ENCODE results near the gene MDM4.

The MDM4 gene

DNA sequence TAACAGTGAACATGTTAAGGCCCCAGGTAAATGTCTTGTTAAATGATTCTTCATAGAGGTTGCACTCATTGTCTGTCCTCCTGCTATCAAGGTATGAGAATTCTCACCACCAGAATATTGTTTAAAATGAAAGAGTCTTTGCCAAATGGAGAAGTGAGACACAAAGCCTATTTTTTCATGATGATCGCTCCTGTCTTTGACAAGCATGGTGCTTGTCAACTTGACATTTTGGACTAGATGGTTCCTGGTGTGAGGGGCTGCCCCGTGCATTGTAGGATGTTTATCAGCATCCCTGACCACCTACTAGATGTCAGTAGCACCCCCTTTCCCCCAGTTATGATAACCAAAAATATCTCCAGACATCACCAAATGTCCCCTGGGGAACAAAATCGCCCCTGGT lies 65.6 kb downstream of the MDM4 start:
- no peak for DNase-seq

DNA sequence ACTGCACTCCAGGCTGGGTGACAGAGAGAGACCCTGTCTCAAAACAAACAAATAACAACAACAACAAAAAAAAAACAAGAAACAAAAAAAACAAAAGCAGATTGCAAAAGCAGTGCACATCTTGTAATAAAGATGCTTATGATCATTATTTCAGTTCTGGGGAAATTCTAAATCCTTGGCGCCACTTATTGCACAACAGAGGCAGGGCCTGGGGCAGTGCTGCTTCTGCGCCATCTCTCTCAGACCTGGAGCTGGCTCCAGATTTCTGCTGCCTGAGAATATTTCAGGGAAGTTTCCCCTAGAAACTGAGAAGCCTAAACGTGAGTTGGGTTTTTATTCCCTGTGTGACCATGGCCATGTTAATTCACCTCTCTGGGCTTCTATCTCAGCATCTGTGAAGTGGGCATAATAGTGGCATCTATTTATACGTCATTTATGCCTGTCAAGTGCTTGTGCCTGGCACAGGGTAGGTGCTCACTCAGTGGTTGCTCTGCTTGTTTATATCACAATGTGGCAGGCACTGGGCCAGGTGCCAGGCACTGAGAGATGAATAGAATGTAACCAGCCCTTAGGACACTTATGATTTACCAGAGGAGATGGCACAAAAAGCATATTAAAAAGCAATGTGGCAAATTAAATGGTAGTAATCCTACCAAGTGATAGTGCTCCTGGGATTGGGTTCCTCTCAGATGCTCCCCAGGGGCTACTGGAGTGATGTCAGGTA lies 67.9 kb downstream of the MDM4 start:
- no peak for DNase-seq

DNA sequence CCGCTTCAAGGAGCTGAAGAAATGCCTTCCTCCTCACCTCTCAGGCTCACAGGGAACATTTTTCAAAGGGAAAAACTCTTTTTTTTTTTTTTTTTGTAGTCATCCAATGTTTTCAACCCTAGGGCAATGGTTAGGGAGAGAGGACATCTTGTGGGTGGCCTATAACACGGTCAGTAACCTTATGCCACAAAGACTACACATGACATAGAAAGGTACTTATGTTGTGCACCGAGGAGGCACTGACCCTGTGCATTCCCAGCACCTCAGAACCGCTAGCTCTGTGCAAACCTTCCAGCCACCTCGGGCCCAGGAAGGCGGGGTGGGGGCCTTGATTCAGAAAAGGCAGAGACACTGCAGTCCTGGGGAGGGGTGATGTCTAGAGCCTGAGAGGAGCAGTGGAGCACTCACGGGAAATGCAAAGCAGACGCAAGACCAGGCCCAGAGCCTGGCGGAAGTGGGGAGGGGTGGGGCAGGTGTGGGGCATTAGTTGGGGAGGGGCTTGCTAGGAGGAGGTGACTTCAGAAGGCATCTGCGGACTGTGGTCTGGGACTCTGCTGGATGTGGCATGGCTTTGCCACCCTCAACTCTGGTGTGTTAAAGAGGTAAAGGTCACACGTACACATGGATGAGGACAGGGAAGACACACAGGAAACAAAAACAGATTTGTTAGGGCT lies 68.6 kb downstream of the MDM4 start:
- no peak for DNase-seq

DNA sequence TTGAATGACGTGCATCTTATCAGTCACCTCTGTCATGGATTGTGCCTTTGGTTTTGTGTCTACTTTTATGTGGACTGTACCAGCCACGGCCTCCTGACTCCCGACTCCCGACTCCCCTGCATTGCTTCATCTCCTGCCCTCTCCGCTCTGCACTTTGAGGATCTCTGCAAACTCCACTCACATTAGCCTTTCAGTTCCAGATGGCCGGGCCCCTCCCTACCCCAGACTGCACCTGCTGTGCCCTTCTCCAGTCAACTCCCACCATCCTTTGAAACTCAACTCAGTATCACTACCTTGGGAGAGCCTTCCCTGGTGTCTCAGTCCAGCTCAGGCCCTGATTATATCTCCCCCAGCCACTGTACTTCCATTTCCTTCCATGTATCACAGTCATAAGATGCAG lies 71.4 kb downstream of the MDM4 start:
- no peak for DNase-seq

DNA sequence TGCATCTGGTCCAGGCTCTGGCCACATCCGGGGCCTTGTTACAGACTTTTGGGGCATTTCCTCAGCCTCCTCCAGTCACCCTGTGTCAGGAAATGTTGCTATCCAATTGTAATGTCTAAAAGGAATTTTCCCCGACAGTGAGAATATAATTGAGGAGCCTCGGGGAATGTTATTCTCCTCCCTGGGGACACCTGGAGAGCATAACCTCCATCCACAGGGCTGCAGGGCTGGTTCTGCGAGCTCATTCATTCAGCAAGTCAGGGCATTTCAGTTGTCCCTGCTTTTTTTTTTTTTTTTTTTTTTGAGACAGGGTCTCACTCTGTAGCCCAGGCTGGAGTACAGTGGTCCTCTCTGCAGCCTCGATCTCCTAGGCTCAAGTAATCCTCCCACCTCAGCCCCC lies 72.6 kb downstream of the MDM4 start:
- no peak for DNase-seq

DNA sequence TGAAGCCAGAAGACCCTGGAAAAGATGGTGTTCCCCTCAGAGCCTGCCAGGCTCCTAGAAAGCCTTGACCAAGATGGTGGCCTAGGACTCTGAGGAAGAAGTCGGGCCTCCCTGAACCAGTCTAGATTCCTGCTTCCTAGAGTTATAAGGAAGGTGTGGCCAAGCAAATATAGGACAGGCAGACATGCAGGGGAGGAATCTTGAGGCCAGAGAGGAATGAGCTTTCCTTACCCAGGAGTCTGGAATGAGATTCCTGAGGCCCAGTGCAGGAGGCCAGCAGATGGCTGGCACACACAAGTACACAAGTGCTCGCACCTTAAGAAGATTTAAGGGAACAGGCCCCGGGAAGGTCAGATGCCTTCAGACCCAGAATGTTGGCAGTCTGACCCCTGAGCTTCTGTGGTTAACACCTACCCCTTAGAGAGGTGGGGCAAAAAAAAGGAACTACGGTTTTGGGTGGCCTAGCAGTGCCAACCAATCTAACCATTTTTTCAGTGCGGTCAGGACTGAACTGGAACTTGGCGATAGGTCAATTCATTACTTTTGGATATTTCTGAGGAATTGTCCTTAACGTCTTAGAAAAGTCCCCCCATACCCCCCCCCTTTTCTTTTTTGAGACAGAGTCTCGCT lies 73.3 kb downstream of the MDM4 start:
- DNase-seq = no peak

DNA sequence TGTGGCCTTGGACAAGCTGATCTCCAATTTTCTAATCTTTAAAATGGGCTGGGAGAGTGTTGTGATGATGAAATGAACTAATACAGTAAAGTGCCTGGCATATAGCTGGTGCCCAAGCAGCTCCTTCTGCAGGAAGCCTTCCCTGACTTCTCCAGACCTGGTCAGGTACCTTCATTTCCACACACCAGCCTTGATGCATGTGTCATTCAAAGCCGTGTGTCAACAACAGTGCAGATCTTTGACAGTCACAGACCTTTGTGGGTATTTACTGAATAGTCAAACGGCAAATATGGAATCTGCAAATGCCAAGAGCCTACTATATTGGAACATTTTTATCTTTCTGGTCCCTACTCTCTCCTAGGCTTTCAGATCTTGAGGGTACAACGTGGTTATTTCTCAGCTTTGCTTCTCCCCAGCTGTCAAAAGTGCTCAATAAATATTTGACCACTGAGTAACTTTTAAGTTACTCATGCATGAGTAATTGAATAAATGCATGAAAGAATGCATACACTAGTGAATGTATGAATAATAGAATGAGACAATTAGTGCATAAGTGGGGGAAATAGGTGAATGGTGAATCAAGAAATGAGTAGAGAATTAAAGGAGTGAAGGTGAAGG lies 75.4 kb downstream of the MDM4 start:
- DNase-seq = no peak

DNA sequence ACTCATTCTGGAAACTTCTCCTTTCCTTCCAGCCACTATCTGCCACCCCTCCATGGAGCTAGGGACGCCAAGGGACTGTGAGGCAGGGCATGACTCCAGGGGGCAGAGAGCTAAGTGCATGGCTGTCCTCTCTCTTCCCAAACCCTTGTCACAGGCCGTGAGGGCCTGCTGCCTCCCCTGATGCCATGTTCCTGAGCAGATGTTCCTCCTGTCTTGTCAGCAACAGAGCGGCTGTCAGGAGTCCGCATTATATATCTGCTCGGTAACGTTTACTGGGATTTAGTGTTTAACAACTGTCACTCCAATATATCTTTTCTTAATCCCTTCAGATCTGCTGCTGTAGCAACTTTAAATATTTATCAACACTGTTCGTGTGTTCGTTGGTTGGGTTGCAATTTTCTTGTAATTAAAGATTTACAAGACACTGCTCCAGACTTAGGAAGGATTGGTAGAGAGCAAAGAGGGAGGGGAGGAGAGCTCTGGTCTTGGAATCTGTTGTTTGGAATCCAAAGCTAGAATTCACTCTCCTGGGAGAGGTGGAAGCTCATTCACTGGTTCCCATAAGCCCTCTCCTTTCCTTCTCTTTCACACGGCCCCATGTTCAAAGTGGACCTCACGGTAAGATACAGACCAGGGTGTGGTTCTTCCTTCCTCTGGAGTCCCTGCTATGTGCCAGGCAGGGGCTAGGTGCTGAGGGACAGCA lies 76.2 kb downstream of the MDM4 start:
- no peak for DNase-seq

DNA sequence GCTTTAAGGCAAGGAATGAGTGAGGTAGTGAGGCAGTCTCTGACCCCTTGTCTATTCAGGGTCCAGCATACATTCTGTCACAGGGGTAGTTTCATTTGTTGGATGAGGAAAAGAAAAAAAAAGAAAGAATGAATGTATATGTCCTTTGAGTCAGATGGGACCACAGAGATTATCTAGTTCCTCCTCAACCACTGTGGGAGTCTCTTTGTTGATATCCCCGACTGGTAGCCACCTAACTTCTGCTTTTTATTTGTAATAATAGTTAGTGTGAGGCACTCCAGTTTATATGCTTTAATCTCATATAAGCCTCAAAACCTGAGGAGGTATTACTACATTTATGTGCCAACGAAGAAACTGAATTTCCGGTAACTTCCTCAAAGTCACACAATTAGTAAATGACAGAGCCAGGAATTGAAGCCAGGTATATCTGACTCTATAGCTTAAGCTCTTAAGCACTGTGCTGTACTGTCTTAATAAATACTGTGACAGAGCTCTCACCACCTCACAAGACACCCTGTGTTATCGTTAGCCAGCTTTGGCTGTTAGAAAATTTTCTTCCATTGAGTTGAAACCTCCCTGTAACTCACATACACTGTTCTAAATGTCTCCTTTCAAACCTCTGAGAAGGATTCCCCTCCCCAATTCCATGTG lies 82.2 kb downstream of the MDM4 start:
- DNase-seq = no peak

DNA sequence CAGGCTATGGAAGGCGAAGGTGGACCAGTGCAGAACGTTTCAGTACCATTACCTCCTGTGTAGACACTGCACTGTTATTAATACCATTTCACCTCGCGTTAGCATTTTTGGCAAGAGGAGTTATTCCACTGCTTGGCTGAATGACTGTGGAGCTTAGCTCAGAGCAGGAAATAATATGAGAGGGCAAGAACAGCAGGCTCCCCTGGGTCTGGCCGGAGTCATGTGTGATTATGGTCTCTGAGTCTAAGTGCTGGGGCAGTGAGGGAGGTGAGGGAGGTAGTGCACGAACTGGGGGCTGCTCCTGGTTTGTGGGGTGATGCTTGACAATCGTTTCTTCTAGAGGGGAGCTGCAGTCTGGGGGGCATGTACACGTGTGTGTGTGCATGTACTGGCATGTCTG lies 82.9 kb downstream of the MDM4 start:
- no peak for DNase-seq

DNA sequence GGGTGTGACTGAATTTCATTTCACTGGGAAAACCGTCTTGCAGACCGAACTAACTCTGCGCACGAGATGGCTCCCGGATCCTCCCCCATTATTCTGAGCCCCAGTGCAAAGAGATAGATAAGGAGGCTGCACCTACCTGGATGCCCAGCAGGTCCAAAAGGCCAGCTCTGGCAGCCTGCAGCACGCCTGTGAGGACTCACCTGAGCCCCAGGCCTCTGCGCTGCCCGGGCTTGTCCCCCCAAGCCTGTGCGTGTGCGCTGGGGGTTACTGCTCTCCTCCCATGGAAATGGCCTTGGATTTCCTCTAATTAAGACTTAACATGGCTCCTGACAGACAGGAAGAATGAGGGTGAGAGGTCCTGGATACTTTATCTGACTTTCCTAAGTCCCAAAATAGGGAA lies 83.4 kb downstream of the MDM4 start:
- no peak for DNase-seq

DNA sequence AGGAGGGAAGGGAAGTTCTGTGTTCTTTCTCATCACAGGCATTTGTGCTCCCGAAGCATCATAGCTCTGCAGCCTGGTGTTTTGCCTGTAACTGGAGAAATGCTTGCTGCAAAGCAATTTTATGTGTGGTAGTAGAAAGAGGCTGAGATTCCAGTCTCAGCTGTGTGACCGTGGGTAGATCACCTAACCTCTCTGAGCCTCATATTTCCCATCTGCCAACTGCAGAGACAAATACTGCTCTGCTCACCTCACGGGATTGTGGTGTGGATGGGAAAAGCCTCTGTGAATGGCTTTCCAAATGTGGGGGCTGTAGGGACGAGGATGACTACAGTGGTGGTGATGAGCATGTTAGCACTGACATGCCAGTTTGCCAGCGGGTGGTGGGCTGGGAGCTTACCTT lies 84.0 kb downstream of the MDM4 start:
- DNase-seq = no peak

DNA sequence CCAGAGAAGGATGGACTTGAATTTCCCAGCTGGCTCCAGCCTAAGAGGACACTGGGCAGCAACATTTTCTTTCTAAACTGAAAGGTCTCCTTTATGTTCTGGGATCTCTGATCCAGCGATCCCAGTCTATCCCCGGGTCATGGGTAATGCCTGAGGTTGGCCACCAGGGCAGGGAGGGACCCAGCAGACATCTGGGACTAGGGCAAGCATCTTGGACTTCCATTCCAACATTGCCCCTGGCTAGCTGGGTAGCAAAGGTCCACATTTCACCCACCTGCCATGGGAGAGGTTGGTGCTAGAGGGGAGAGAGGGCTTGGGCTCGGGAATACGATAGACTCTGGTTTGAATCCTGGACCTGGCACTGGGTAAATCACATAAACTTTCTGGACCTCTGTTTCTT lies 84.8 kb downstream of the MDM4 start:
- DNase-seq = no peak

DNA sequence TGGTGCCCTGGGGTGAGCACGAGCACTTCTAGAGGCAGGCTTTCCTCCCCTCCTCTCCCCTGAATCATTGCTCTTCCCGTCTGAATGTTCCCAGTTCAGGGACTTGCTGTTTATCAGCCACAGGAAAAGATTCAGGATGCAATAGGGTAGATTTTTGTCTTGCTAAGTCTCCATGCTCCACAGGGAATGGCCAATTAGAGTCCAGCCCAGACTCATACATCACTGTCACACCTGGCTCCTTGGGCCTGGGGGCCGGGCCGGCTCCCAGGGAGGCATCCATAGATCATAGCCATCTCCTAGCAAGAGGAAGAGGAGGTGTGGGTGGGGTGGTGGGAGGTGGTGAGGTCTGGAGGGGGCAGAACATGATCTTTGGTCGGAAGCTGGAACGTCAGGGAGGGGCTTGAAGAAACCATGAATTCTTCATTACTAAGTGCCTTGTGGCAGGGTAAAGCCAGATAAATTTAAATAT lies 85.9 kb downstream of the MDM4 start:
- no peak for DNase-seq

DNA sequence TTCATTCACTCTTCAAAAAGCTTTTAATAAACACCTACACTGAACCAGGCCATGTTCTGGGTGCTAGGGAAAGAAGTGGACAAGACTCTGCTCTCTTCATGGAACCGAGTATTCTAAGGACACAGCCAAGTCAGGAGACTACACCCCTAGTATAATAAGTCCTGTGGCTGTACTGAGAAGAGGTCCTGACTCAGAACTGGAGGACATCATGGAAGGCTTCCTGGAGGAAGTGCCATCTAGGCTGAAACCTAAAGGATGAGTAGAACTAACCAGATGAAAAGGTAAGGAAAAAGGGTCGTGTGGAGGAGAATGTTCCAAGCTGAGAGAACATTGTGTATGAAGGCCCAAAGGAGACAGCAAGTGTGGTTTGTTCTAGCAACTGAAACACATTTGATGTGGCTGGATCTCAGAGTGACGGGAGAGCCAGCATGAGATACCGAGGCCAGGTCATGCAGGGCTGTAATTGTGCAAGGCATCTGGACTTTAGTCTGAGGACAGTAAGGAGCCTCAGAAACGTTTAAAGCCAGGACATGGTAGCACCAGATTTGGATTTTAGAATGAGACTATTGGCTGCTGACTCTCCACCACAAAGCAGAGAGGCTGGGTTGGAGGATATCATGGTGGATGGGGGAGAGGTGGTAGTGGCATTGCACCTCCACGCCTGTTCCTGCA lies 86.8 kb downstream of the MDM4 start:
- no peak for DNase-seq

DNA sequence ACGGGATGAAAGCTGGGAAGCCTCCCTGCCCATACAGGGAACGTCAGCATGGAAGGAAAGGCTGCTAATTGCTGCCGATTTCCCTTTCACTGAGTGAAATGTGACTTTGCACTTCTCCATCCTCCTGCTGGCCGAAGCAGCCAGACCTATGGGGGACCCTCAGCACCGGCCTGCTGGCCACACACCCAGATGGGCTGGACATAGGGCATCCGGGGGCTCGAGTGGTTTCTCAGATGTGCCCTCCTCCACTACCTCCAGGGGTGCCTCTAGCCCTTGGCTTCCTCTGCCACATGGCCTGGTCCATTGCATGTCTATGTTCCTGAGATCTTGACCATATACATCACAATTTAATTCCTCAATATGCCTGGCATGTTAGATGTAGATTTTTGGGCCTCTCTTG lies 89.6 kb downstream of the MDM4 start:
- no peak for DNase-seq

Measured in stimulated activated CD8-positive, alpha-beta memory T cell treated with anti-CD3 and anti-CD28 coated beads, Interleukin-4, amount 100 ng/mL, for 48 hours (primary cell).